Astrocyte (in vitro differentiated cells and primary cell): ENCODE measurements around the gene PRKD2.

ENCODE experiments used
- EZH2 ChIP-seq: IDR thresholded peaks from 2 replicates; pipeline ENCODE4 v1.6.1; 2012; ENCODE audit warnings: mild to moderate bottlenecking, low read length, inconsistent platforms; ENCODE audit not compliant: insufficient read depth
- TF ChIP-seq, protein P1 (sequence below): IDR thresholded peaks from 2 replicates; pipeline ENCODE4 v1.5.1; 2011; ENCODE audit warnings: low read depth, mild to moderate bottlenecking, inconsistent platforms, low read length, moderate library complexity; ENCODE audit not compliant: insufficient read depth

DNA sequence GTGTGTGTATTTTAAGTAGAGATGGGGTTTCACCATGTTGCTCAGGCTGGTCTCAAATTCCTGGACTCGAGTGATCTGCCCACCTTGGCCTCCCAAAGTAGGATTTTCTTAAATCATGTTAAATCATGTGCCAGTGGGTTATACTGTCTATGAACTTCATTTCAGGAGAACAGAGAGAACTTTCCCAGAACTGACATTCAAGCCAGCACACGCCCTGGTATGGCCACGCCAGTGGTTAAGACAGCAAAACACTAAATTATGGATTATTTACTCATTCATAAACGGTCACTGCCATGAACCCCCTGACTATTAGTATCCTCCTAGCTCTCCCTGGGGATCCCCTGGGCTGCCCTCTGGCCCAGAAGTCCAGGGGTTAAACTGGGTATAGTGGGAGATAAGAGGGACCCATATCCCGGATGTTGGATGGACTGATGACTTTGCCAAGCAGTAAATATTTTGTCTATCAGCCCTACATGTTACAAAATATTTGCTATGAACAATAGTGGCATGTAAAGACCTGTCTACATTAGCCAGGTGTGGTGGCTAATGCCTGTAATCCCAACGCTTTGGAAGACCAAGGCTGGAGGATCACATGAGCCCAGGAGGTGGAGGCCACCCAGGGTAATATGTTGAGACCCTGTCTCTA is 45.5 kb upstream of the PRKD2 start:
- no peak for TF ChIP-seq EZH2
- TF ChIP-seq, protein P1, sequence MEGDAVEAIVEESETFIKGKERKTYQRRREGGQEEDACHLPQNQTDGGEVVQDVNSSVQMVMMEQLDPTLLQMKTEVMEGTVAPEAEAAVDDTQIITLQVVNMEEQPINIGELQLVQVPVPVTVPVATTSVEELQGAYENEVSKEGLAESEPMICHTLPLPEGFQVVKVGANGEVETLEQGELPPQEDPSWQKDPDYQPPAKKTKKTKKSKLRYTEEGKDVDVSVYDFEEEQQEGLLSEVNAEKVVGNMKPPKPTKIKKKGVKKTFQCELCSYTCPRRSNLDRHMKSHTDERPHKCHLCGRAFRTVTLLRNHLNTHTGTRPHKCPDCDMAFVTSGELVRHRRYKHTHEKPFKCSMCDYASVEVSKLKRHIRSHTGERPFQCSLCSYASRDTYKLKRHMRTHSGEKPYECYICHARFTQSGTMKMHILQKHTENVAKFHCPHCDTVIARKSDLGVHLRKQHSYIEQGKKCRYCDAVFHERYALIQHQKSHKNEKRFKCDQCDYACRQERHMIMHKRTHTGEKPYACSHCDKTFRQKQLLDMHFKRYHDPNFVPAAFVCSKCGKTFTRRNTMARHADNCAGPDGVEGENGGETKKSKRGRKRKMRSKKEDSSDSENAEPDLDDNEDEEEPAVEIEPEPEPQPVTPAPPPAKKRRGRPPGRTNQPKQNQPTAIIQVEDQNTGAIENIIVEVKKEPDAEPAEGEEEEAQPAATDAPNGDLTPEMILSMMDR, result no peak
